ENCODE results near the gene FXYD6. TPM values are rescaled to one million over a fixed set of nuclear protein-coding genes. Genes with fewer than 3 reads are reported as not detected.

FXYD6 gene
- total and polyA plus RNA-seq, 9 of the 15 experiments (the other 6 are each of a cell fraction or from before 2014, with no cell fraction given), result 0.07 to 0.35 TPM; not detected in 7

DNA sequence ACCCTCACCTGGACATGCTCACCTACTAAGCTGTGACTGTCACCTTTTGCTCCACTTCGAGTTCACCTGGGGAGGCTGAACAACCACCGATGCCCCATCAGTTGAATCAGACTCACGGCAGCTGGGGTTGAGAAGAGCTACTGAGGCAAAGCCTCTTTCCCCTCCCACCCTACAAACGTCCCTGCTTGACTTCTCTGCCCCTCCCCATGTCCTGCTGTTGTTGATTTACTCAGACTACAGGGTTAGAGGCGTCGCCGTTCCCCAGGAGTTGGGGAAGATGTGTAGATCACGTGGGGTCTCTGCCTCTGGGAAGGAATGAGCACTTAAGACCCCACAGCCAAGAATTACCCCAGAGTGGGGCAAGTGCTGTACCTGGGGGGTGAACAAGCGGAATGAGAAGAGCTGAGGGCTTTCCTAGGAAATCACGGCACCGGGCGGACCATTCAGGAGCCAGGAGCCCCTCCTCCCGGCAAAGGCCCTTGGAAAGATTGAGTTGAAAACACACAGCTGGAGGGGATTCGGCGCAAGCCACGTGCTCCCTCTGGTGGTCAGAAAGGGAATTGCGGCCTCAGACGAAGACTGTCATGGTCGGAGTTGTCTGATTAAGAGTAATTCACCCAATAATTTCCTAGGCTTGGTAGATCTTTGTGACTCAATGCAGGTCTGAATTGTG, 59.0 kb downstream of the FXYD6 start (continued):
- TF ChIP-seq, protein P1, sequence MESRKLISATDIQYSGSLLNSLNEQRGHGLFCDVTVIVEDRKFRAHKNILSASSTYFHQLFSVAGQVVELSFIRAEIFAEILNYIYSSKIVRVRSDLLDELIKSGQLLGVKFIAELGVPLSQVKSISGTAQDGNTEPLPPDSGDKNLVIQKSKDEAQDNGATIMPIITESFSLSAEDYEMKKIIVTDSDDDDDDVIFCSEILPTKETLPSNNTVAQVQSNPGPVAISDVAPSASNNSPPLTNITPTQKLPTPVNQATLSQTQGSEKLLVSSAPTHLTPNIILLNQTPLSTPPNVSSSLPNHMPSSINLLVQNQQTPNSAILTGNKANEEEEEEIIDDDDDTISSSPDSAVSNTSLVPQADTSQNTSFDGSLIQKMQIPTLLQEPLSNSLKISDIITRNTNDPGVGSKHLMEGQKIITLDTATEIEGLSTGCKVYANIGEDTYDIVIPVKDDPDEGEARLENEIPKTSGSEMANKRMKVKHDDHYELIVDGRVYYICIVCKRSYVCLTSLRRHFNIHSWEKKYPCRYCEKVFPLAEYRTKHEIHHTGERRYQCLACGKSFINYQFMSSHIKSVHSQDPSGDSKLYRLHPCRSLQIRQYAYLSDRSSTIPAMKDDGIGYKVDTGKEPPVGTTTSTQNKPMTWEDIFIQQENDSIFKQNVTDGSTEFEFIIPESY (CRISPR knock-in tag; IDR thresholded peaks at IDR 0.05), result no peak
- TF ChIP-seq ZNF146 (CRISPR knock-in tag; IDR thresholded peaks at IDR 0.05; ENCODE audit: unreplicated experiment), result no peak
- no peak for TF ChIP-seq FOXA1 (IDR thresholded peaks at IDR 0.05; ENCODE audit: borderline replicate concordance)
- TF ChIP-seq RBM14 (IDR thresholded peaks at IDR 0.05; ENCODE audit: borderline replicate concordance, insufficient read depth, low read depth, low read length), result no peak
- no peak for TF ChIP-seq STAT5B (CRISPR knock-in tag; IDR thresholded peaks at IDR 0.05)
- TF ChIP-seq GABPB2 (CRISPR knock-in tag; conservative IDR thresholded peaks at IDR 0.05), result no peak
- peak; percentile 69; the same call in 1 of the 2 replicates for TF ChIP-seq CC2D1A (IDR thresholded peaks at IDR 0.05)
- no peak for TF ChIP-seq ZNF57 (CRISPR knock-in tag; IDR thresholded peaks at IDR 0.05)
- no peak for TF ChIP-seq ATF1 (CRISPR knock-in tag; IDR thresholded peaks at IDR 0.05)
- TF ChIP-seq ATF1 (tag; IDR thresholded peaks at IDR 0.05), result 0 out of 2 replicates have a peak, but pooled peaks have one; percentile 13
- TF ChIP-seq, protein P2, sequence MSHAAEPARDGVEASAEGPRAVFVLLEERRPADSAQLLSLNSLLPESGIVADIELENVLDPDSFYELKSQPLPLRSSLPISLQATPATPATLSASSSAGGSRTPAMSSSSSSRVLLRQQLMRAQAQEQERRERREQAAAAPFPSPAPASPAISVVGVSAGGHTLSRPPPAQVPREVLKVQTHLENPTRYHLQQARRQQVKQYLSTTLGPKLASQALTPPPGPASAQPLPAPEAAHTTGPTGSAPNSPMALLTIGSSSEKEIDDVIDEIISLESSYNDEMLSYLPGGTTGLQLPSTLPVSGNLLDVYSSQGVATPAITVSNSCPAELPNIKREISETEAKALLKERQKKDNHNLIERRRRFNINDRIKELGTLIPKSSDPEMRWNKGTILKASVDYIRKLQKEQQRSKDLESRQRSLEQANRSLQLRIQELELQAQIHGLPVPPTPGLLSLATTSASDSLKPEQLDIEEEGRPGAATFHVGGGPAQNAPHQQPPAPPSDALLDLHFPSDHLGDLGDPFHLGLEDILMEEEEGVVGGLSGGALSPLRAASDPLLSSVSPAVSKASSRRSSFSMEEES (CRISPR knock-in tag; IDR thresholded peaks at IDR 0.05), result no peak; the same call in 1 of the 2 replicates
- no peak for TF ChIP-seq NBN (IDR thresholded peaks at IDR 0.05; ENCODE audit: low read depth)
- TF ChIP-seq, protein P3, sequence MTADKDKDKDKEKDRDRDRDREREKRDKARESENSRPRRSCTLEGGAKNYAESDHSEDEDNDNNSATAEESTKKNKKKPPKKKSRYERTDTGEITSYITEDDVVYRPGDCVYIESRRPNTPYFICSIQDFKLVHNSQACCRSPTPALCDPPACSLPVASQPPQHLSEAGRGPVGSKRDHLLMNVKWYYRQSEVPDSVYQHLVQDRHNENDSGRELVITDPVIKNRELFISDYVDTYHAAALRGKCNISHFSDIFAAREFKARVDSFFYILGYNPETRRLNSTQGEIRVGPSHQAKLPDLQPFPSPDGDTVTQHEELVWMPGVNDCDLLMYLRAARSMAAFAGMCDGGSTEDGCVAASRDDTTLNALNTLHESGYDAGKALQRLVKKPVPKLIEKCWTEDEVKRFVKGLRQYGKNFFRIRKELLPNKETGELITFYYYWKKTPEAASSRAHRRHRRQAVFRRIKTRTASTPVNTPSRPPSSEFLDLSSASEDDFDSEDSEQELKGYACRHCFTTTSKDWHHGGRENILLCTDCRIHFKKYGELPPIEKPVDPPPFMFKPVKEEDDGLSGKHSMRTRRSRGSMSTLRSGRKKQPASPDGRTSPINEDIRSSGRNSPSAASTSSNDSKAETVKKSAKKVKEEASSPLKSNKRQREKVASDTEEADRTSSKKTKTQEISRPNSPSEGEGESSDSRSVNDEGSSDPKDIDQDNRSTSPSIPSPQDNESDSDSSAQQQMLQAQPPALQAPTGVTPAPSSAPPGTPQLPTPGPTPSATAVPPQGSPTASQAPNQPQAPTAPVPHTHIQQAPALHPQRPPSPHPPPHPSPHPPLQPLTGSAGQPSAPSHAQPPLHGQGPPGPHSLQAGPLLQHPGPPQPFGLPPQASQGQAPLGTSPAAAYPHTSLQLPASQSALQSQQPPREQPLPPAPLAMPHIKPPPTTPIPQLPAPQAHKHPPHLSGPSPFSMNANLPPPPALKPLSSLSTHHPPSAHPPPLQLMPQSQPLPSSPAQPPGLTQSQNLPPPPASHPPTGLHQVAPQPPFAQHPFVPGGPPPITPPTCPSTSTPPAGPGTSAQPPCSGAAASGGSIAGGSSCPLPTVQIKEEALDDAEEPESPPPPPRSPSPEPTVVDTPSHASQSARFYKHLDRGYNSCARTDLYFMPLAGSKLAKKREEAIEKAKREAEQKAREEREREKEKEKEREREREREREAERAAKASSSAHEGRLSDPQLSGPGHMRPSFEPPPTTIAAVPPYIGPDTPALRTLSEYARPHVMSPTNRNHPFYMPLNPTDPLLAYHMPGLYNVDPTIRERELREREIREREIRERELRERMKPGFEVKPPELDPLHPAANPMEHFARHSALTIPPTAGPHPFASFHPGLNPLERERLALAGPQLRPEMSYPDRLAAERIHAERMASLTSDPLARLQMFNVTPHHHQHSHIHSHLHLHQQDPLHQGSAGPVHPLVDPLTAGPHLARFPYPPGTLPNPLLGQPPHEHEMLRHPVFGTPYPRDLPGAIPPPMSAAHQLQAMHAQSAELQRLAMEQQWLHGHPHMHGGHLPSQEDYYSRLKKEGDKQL (CRISPR knock-in tag; IDR thresholded peaks at IDR 0.05; ENCODE audit: borderline replicate concordance), result no peak
- no peak for TF ChIP-seq SIN3B (IDR thresholded peaks at IDR 0.05; ENCODE audit: low read depth)
- peak; percentile 39 for TF ChIP-seq DACH1 (IDR thresholded peaks at IDR 0.05; ENCODE audit: partially characterized antibody)
- no peak for TF ChIP-seq HDAC6 (IDR thresholded peaks at IDR 0.05; ENCODE audit: low read depth, low read length)
- 0 out of 2 replicates have a peak, but pooled peaks have one; percentile 2 for TF ChIP-seq CBFB (CRISPR knock-in tag; IDR thresholded peaks at IDR 0.05)
- TF ChIP-seq GATA2 (CRISPR knock-in tag; IDR thresholded peaks at IDR 0.05), result no peak
- no peak for TF ChIP-seq ZBED1 (IDR thresholded peaks at IDR 0.05)
- no peak for TF ChIP-seq SP2 (IDR thresholded peaks at IDR 0.05; ENCODE audit: extremely low read depth, low read depth, low read length, poor library complexity, severe bottlenecking)

All from K562 (cell line).